Endometrial microvascular endothelial cells (primary cell): Measurements from ENCODE around the gene ZFR2. TPM values are rescaled to one million over a fixed set of nuclear protein-coding genes. Genes with fewer than 3 reads are reported as not detected.
"Not testable (repeated sequence)": the region's sequence is repeated elsewhere in the genome, so short reads cannot be mapped to it uniquely, and the experiment has no call there.

Experiments
- in situ Hi-C: cut with HindIII; loops from 2 replicates; pipeline ENCODE4 v1.10.0; 2017; ENCODE audit warnings: low sequenced_read_pairs, low pct_unique_long_range_greater_than_20kb; ENCODE audit errors: inconsistent ontology term
- total RNA-seq: library from RNA; depleted of rRNA; stranded (reverse); fragments of >200 nt; gene quantifications from one replicate; pipeline ENCODE4 v1.2.3, GENCODE V29; 2015; ENCODE audit errors: inconsistent ontology term

Gene ZFR2
- total RNA-seq, 1 donor from 2014 or later: not detected

DNA sequence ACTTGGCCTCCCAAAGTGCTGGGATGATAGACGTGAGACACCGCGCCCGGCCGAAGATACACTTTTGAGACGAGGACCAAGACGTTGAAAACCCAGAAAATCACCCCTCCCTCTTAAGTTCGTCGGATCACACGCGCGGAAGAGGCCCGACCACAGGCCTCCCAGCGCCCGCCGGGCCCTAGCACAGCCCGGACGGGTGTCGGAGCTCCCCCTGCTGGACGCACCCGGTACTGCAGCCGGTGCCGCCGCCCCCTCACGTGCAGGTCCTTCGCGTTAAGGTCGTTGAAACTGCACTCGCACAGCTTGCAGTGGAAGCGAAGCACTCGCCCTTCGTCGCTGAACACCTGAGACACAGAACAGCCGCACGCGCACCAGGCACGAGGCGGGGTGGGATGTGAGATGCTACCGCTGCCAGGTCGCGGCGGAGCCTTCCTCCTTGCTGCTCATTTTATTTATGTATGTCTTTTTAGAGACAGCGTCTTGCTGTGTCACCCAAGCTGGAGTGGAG lies 46.9 kb downstream of the ZFR2 start:
- in situ Hi-C loops: no loop called here

DNA sequence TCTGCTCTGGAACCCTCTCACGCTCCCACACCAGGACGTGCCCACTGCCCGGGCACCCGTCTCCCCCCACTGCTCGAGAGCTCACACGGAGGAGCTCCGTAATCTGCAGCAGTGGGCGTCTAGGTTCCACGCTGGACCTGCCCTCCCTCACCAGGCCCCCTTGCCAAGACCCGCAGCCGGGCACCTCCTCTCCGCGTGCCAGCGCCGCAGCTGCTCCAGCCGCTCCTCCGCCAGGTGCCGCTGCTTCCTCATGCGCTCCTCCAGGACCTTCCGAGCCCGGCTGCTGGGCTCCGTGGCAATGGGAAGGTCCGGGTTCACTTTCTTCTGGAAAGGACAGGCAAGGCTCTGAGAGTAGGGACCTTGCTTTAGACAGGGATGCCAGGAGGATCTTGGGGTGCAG lies 47.7 kb downstream of the ZFR2 start:
- in situ Hi-C loops: no loop called here

DNA sequence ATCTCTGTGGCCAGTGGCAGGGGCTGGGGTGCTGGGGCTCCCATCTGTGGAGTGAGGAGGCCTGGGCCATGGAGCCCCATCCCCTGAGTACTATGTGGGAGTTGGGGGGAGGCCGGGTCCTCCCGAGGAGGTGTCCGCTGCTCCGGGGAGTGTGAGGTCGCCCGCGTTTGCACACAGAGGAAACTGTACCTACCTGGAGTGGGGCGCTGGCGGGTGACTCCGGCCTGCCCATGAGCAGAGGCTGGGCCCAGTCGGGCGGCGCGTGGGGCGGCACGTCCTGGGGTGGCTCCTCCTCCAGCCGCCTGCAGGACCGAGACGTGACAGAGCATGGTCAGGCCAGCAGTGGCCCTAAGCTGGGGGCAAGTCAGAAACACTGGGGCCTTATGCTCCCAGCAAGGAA lies 48.8 kb downstream of the ZFR2 start:
- in situ Hi-C loops: no loop called here

DNA sequence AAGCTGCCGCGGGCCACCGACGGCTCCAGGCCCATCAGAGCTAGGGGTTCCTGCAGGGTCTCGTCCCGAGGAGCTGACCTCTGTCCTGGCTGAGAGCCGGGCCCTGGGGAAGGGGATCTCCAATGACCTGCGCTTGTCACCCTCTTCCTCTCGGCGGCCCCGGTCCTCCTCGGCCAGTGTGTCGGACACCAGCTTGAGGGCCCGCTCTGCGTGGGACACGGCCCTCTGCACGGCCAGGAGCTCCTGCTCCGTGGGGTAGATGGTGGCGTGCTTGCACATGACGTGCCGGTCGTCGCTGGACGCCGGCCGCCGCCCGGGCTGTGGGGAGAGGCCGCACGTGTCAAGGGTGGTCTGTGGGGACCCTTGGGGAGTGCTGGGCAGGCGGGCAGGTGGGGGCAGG lies 49.9 kb downstream of the ZFR2 start:
- in situ Hi-C loops: no loop called here

DNA sequence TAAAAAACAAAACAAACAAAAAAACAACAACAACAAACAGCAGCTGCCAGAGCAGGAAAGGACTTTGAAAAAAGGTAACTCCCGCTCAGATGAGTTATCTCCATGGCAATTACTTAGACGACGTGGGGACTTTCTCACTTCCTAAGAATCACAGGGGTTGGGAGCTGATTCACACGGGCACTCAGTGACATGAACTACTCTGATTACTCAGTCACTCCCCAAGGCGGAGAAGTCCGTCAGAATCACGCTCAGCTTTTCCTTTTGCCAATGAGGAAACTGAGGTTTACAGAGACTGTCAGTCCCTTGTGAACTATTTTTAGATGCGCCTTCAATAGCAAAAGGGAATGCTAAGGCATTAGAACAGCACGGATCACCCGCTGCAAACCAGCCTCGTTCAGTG lies 50.4 kb downstream of the ZFR2 start:
- in situ Hi-C loops: no loop called here

DNA sequence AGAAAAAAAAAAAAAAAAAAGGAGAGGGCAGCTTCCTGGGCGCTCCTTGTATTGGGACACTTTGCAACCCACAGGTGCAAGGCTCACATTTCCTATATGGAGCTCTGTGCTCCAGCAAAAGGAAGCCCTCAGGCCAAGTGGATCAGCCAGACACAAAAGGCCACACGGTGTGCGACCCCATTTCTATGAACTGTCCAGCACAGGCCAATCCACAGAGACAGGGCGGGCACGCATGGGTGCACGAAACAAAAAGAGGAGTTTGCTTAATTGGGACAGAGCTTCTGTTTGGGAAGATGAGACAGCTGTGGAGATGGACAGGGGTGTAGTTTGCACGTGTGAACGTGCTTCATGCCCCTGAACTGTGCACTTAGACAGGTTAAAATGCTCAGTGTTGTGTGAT lies 51.1 kb downstream of the ZFR2 start:
- in situ Hi-C loops: no loop called here

DNA sequence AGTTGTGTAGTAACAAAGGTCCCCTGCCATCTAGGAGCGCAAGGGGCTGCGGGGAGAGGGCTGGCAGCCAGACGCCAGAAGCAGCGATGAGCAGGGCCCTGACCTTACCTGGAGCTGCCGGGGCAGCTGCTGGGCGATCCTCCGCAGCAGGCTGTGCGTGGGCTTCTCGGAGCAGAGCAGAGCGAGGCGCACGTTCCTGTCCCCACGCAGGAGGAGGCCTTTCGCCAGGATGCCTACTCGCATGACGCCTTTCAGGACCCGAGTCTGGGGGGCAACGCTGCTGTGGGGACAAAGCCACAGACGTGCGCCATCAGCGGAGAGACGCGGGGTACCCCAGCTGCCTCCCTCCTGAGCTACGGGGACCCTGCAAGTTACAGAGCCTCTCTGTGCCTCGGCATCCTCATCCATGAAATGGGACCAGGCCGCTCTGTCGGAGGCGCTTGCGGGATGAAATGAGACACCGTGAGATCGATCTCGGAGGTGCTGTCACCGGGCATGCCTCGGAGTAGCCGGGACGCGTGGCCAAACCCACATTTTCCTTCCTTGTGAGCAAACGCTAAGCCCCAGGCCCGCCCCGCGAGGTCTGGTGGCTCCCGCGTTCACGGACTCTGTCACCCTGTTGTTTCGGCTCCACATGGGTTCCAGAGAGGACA lies 52.1 kb downstream of the ZFR2 start:
- in situ Hi-C loops: no loop called here

DNA sequence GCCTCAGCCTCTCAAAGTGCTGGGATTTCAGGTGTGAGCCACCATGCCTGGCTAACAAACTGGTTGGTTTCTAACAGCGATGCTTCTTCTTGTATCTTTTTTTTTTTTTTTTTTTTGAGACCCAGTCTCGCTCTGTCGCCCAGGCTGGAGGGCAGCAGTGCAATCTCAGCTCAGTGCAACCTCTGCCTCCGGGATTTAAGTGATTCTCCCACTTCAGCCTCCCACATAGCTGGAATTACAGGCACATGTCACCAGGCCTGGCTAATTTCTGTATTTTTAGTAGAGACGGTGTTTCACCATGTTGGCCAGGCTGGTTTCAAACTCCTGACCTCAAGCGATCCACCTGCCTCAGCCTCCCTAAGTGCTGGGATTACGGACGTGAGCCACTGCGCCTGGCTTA lies 52.7 kb downstream of the ZFR2 start:
- in situ Hi-C loops: not testable (repeated sequence)

DNA sequence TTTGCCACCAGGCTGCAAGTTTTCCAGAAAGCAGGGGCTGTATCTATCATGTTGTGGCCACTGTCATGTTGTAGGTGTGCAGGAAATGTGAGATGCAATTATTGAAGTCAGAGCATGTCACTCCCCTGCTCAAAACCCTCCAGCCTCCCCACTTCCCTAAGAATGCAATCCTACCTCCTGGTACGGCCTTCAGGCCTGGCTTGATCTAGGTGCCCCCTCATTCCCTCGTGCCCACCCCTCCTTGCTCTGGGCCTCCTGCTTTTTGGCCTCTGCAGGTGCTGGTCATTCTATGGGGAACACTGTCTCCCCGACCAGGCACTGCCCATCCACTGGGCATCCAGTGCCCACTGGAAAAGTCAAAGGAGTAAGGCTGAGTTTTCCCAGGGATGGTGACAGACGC lies 54.2 kb downstream of the ZFR2 start:
- in situ Hi-C loops: no loop called here

DNA sequence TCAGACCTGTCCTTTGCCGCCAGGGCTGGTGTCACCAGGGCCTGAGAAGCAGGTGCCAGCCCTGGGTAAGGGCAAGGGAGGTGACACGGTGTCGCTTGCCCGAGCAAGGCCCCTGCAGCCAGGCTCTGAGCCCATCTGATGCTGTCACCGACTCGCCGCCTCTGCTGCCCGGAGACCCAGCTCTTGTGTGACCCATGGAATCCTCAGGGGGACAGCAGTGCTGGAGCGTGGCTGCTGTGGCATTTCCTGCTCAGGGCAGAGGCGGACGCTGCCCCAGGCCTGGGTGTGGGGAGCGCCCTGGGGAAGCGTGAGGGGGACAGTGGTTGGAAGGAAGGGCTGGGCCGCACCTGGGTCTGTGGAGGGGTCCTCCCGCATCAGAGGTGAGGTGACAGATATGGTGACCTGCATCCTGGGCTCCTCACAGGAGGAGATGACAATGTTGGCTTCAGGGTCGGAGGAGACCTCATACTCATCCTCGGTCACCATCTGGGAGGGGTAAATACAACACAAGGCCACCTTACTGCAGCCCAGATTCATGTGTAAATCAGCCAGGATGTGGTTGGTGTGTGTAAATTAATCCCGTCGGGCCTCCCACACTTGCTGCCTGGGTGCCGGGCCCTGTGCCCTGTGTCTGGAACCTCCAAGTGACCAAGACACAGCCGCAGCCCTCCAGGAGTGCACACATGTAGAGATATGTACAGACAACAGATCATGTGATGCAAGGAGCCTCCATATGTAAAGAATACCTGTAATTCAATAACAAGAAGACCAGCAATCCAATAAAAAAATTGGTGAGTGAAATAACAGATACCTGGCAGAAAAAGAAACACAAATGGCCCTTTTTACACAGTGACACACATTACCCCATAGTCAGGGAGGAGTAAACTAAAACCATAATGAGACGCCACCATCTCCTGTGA lies 55.1 kb downstream of the ZFR2 start:
- in situ Hi-C loops: no loop called here

DNA sequence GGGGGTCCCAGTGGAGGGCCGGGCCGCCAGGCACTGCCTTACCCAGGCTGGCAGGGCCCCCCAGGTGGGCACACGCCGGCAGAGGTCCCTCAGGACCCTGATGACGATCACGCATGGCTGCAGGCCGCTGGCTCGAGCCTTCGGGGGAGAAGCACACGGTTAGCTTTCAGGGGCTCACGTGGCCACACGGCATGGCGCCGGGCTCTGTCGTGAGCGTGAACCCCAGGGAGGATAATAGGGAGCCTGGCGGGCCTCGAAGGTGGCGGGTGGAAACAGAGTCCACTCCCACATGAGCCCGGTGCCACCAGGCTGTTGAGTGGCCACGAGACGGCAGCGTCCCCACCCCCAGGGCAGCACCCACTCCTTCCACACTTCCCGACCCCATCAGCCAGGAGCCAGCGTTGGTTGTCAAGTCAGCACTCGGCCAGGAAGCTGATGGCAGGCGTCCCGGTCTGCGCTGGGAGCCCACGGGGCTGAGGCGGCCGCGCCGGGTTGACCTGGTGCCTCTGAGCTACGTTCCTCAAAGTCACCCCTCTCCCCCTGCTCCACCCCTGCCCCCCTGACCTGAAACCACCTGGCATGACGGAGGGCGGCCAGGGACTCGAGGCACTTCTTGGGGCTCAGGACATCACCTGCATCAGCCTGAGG lies 58.0 kb downstream of the ZFR2 start:
- in situ Hi-C loops: no loop called here

DNA sequence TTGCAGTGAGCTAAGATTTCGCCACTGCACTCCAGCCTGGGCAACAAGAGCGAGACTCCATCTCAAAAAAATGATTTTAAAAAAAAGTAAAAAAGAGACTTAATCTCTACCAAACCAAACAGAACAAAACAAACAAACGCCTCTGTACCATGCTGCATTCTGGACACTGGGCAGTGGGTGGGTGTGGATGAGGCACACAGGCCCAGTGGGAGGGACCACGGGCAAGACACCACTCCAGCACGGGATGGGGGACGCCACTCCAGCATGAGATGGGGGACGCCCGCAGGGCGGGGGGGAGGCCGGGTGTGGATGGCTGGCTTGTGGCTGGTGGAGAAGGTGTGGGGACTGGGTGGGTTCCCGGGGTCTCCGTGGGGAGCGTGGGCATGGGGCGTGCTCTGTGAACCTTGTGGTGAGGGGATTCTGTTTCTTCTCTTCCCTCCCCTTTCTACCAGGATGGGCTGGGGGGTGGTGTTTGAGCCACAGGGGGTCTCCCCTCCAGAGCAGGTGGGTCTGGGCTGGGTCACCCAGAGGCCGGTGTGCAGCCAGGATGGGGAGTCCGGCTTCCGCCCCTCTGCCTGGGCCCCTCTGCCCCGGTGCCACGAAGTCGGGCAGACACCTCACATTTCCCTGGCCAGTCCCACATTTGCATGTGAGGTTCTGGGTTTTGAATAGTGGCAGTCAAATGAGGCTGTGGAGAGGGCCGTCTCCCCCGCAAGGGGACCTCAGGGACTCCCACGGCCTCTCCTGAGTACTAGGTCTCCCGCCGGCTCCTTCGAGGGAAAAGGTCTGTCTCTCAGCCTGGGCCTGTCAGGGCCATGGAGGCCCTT lies 58.7 kb downstream of the ZFR2 start:
- in situ Hi-C loops: no loop called here

DNA sequence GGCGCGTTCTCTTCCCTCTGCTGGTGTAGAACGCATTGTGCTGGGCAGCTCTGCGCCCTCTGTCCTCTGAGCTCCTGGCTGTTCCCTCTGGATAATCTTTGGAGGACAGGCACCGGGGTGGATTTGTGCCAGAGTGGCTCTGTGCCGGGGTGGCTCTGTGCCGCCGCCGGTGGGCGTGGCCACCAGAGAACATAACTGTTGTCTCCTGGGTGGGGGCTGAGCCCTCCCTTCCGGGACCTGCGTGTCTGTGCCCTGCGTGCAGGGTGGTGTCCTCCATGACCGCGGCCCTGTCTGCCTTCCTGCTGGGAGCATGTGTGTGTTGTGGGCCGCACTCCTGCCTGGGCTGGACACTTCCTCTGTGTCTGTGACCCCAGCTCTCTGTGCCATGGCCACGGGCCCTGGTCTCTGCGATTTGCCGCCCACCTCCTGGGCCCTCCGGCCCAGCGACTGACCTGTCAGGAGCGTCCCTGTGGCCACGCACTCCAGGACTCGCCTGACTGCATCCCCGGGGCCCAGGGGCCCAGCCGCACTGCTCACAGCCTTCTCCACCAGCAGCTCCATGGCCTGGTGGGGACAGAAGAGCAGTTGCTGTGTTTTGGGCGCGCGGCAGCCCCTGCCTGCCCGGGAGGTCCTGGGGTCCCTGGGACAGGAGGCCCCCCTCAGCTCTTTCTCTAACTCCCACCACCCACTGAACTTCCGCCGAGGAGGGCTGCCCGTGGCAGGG lies 60.3 kb downstream of the ZFR2 start:
- in situ Hi-C loops: no loop called here

DNA sequence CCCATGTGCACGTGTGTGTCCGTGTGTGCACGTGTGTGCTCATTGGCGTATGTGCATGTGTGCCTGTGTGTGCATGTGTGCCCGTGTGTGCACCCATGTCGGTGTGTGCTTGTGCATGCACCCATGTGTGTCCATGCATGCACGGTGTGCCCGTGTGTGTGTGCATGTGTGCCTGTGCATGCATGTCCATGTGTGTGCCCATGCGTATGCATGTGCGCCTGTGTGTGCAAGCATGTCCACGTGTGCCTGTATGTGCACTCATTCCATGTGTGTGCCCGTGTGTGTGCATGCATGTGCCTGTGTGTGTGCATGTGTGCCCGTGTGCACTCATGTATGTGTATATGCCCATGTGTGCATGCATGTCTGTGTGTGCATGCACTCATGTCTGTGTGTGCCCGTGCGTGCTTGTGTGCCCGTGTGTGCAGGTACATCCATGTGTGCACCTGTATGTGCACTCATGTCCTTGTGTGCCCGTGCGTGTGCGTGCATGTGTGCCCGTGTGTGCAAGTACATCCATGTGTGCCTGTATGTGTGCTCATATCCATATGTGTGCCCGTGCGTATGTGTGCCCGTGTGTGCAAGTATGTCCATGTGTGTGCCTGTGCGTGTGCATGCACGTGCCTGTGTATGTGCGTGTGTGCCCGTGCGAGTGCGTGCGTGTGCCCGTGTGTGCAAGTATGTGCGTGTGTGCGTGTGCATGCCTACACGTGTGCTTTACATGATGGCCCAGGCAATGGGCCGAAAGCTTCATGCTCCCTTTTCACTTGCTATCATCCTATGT lies 61.1 kb downstream of the ZFR2 start:
- in situ Hi-C loops: no loop called here

DNA sequence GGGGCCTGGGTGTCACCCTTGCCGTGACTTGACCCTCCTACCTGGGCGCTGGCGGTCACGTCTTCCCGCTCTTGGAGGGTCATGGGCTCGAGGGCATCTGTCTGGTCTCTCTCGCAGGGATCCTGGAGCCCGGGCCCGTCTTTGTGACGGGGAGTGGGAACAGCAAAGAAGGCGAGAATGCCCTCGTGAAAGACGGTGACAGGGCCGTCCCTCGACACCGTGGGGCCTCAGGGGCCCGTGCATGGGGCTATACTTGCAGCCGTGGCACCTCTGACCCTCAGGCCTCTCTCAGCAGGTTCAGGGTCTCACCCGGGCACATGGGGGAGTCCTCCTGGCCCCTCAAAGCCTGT lies 61.7 kb downstream of the ZFR2 start:
- in situ Hi-C loops: no loop called here

DNA sequence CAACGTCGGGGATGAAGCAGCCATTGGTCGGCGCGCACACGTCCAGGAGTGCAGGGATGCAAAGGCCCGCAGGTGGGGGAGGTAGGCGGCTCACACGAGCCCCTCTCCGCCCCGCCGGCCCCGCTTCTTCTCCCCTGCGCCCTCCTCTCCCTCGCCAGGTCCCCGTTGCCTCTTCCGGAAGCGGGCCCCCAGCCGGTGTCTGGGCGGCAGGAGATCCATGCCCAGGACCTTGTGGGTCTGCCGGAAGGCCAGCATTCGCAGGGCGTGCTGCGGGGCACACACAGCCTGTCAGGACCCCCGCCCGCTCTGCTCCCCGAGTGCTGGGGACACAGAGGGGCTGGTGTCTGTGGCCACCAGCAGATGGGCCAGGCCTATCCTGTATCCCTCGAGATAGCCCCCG lies 63.0 kb downstream of the ZFR2 start:
- in situ Hi-C loops: no loop called here

DNA sequence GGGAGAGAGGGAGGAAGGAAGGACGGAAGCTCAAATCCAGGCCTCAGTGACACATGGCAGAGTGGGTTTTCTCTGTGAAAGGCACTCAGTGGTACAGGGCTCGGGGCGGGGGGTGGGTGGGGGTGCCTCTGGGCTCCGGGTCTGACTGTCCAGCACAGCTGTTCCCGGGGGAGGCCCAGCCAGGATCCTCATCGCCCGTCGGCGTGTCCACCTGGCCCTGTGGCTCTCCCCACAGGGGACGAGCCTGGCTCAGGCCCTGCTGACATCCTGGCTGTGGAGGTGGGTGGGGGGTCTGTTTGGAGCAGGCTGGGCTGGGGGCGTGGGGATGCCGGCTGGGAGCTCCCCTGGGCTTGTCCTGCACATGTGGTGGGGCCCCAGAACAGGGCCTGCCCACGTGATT lies 64.4 kb downstream of the ZFR2 start:
- in situ Hi-C loops: no loop called here

DNA sequence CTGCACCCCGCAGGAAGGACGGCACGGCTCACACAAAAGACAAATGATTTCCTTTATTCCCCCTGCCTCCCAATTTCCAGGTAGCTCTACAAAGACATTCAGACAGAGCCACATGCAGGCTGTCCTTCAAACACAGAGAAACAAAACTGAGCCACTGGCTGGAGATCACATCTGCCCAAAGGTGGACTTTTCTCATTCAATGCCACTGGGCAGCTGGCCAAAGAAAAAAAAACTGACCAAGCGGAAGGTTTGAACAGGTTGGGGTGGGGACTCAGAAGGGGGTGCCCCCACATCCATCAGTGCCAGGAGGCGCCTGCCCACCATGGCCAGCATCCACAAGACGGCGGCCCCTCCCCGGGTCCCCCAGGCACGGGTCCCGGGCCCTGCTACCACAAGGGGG lies 64.9 kb downstream of the ZFR2 start:
- in situ Hi-C loops: no loop called here
